Mesenteric fat pad (tissue), 1 donor: ENCODE measurements around the gene ZNF385A. TPM values are rescaled to one million over a fixed set of nuclear protein-coding genes. Genes with fewer than 3 reads are reported as not detected.
"Not testable (repeated sequence)": the region's sequence is repeated elsewhere in the genome, so short reads cannot be mapped to it uniquely, and the experiment has no call there.

Experiments
- DNase-seq: peaks from one replicate; pipeline ENCODE4 v3.0.0-alpha.2; 2020; ENCODE audit warnings: low spot score
- total RNA-seq: library from RNA; stranded (reverse); fragmentation: NEBNext Ultra II Directional; extraction: Animal tissue kit (Norgen Biotek cat#: 25700); gene quantifications from one replicate; pipeline ENCODE4 v1.2.1, GENCODE V29; 2021
- donor health status: DM: yes; HTN: yes; CAD: no.

The ZNF385A gene
- total RNA-seq, 1 donor from 2014 or later = 31.9 TPM

DNA sequence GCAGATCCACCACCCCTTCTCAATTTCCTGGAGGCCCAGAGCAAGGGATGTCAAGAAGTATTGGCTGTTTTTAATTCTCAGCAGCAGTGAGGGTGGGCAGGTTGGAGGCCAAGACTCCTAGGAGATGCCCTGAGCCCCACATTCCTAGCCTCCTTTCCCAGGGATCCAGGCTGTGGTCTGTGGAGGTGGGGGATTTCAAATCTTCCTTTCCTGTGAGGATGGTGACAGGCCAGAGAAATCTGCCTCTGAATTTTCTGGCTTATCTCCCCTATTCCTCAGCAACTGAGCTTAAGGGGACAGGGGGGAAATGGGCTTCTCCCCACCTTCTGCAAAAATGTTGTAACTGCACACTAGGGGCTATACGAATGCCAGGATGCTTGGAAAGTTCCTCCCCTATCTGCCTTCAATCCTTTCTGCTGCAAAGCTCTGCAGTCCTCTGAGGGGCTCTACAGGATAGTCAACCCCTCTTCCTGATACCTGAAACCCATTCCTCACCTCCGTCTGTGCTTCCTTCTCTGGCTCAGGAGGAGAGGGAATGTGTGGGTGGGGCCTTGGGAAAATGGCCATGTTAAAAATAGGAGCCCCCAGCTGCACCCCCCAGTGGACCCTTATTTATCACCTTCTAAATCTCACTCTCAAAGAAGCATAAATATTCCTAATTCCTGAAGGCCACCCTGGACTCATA is 26.9 kb downstream of the ZNF385A start:
- DNase-seq = no peak

DNA sequence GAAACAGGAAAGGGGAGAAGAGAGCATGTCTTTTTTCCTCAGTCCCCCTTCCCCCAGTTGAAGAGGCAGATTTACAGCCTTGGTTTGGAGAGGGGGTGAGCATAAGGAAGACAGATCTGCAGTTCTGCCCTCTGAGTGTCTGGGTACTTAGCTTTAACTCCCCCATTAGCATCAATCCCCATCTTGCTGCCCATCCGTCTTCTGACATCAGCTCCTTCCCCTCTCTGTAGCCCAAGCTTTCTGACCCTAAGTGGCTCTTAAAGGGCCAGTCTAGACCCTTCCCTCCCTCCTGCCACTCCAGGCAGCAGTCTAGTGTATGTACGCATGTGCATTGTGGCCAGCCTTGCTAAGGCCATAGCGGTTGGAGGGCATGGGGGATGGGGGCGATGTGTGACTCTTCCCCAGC is 27.6 kb downstream of the ZNF385A start:
- no peak for DNase-seq

DNA sequence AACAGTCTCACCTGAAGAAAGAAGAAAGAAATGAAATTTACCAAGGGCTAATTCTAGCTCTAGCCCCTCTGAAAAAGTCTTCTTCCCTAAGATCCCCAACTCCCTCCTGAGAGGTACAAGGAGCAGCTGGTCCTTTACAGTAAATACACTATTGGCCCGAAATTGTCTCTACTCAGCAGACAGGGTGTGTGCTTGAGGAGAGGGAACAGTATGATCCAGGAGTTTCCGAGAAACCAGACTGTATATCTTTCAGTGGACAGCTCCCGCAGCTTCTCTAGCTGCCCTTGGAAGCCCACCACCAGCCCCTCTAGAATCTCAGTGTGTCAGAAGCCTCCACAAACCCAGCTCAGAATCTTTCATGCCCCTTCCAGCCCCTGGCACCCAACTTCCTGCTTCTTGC is 28.3 kb downstream of the ZNF385A start:
- DNase-seq = no peak

DNA sequence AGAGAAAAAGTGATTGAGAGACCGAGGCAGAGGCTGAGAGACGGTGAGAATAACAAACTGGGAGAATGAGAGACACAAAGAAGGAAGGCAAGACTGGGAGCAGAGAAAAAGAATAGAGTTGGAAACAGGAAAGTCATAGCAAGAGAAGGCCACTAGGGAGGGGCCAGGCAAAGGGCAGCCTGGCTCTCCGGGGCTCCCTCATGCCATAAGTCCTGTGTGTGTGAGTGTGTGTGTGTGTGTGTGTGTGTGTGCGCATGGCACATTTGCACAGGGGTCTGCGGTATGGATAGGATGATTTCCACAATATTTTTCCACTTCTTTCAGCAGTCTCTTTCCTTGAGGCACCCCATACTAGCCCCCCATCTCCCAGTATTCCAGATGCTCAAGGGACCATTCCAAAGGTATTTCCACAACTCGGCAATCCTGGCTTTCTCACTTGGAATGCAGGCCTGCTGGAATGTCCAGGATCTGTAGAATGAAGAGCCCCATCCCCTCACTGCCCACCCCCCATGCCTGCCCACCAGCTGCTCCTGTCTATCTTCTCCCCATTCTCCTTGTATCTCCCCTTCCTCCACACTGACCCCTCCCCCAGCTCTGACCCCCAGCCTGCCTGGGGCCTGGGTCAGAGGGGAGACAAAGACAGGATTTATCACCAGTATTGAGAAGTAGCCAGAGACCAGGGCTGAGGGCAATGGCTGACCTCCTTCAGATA is 29.3 kb downstream of the ZNF385A start:
- DNase-seq = no peak

DNA sequence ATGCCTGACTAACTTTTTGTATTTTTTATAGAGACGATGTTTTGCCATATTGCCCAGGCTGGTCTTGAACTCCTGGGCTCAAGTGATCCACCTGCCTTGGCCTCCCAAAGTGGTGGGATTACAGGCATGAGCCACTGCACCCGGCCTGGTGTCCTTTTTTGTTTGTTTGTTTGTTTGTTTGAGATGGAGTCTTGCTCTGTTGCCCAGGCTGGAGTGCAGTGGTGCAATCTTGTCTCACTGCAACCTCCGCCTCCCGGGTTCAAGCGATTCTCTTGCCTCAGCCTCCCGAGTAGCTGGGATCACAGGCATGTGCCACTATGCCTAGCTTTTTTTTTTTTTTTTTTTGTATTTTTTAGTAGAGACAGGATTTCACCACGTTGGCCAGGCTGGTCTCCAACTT is 30.3 kb downstream of the ZNF385A start:
- DNase-seq = not testable (repeated sequence)

DNA sequence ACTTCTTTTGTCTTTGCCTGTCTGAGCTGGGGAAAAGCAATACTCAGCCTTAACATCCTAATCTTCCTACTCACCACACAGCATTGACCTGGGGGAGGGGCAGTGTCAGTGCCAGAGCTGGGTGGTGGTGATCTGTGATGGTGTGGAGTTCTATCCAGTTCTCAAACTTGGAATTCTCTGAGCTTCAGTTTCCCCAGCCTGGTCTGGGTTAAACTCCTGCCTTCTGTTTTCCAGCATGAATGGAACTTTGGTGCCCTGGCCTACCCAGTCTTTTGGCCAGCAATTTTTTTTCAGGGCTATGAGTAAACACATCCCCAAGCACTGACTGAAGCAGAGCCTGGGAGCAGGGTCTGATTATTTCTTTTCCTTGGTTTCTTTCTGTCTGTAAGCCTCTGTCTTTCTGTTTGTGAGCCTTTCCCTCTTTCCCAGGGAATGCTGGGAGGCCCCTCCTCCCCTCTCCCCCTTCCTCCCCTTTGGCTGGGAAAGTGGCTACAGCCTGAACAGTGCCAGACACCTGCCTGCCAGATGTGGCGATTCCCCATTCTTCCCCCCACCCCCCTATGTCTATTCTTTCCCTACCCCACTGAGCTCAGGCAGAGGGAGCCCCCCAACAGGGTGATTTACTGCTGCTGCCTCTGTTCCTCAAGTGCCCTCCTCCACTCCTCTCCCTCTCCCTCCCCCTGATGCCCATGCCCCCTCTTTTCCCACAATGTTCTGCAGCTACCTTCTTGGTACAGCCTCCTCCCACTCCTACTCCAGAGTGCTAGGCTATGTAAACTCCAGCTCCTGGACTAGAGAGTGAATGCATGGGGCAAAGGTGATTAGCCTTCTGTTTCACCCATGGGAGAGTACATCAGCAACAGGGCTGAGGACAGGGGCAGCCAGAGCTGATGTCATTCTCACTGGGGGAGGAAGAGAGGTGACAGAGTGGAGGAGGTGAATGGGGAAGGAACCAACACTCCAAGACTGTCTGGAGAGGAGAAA is 31.4 kb downstream of the ZNF385A start:
- DNase-seq = no peak

DNA sequence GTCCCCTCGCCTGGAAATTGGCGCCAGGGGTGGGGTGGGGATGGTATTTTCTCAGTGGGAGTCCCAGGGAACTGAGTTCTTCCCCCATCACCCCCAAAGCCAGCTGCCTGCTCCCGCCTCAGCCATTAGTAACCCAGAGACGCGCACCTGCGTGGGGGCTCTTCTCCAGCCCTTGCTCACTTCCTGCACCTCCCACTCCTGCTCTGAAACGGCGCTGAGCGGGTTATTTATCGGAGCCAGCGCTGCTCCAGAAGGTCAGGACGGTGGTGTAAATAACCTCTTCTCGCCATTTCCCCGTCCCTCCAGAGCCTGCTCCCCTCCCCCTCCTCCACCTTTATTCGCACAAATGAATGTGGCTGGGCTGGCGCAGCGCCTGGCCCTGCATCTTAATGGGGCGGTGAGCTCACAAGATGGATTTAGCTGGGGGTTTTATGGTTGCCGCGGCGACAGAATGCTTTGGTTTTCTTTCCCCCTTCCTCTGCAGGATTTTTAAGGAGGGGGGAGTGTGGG is 32.5 kb downstream of the ZNF385A start:
- no peak for DNase-seq

DNA sequence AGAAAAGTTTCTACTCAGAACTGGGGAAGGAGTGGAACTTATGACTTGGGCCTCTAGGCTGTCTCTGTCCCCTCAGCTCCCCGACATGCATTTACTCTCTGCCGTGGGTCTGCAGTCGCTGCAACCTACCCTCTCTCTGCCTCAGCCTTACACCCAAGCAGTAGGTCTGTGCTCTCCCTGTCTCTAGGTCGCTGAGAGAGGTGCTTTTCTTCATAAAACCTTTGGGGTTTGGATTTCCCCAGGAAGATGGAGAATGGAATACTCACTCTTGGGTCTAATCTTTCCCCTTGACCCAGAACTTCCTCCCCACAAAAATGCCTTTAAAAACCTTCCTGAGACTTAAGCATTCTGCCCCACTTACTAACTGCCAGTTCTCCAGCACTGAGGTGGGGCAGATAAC is 33.2 kb downstream of the ZNF385A start:
- DNase-seq = no peak

DNA sequence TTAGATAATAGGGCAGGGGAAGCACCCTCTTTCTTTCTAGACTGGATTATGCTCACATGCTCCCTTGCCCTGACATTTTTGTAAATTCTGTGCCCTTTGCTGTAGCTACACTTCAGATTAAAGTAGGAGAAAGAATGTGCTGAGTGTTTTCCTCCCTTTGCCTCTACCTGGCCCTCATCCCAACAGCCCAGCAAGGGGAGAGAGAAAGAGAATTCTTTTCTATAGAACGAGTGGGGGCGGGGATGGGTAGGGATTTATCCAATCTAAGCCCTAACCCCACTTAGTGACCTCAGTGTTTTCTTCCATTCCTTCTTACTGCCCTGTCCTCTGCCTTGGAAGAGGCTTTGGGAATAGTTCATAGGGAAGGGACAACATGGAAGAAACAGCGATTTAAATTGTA is 33.8 kb downstream of the ZNF385A start:
- DNase-seq = no peak

DNA sequence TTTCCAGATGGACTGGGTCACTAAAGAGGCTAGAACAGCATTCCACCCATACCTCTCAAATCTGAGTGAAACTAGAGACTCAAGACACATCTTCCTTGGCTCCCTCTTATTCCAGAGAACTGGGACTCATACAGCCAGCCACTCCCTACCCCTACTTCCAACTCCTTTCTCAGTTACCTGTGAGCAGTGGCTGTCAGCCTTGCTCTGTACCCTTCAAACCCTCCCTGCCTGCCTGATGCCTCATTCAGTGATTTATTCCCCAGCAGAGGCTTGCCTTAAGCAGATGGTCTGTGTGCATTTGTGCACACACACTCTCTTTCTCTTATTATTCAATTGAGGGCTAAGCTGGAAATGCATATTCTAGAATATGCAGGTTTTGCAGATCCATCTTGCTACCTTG is 34.9 kb downstream of the ZNF385A start:
- no peak for DNase-seq

DNA sequence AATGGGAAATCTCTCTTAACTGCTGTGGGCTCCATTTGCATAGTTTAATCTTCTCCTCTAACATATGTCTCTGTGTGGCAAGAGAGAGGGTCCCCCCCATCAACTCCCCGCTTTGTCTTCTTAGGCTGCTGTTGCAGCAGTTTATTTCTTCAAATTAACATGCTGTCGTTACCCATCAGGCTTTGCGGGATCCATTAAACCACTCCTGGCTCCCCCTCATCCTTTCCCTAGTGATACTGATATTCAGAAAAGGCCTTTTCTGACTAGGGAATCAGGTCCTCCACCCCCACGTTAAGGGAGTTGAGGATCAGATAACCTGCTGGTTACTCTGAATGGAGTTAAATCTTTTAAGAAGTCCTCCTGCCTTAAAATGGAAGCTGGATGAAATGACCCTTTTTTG is 35.5 kb downstream of the ZNF385A start:
- no peak for DNase-seq

DNA sequence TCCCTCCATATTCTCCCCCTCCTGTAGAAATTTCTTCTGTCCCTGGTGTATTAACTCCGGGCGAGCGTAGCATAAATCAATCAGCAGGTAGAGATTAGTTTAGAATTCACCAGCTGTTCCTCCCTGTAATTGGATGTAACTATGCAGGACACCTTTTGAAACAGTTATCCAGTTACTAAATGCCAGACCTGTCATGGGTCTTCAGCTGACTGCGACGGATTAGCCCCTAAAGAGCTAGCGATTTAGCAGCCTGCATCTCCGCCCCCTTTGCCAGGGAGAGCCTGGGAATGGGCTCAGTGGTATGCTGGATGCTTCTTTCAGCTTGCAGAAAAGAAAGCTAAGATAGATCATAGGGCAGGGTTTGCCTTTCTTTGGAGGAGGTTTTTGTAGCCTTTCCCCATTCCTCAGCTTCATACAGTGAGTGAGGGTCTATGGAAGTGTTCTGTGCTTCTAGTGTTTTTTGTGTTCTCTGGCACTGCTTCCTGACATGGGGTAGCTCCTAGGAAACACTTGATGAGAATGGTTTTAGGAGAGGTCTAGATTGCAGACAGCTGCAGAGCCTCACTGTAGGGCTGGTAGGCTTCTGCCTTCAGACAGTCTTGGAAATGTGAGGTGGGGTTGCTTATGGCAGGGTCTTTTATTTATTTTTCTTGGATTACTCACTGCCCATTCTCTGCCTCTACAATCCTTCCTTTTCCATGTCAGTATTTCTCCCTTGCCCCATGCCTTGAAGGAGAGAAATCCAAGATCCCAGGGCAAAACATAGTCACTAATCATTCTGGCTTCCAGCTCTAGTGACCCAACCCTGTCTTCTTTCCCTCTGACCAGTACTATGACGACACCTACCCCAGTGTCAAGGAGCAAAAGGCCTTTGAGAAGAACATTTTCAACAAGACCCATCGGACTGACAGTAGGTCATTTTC is 42.9 kb downstream of the ZNF385A start:
- no peak for DNase-seq

DNA sequence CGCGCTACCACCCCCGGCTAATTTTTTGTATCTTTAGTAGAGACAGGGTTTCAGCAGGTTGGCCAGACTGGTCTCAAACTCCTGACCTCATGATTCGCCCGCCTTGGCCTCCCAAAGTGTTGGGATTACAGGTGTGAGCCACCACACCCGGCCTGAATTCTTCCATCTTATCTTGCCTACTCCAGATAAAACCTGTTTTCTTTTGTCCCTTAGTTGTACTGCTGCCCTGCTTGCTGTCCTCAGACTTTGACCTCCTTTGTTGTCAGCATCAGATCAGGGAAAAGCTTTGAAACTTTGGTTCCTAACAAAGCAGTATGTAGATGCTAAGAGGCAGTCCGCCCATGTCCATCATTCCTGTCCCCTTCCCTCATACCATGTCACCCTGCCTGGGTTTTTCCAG is 43.7 kb downstream of the ZNF385A start:
- DNase-seq = no peak

DNA sequence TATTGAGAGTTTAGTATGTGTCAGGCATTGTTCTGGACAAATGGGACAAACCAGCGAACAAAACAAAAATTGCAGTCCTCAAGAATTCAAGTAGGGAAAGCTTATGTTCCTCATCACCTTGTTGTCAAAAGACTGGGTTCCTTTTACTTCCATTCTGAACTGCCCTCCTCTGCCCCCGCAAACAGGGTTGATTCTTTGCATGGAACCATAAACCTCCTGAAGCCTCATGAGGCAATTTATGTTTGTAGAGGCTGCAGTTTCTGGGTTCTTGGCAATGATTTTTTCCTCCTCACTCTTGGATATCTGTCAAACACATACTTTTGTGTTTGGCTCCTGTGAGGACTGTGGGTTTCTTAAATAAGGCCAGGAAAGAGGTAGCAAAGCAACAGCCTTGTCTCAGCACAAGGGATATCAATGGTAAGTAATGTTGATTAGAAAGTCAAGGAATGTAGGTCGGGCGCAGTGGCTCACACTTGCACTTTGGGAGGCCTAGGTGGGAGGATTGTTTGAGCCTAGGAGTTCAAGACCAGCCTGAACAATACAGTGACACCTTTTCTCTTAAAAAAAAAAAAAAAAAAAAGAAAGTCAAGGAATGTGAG is 45.7 kb downstream of the ZNF385A start:
- no peak for DNase-seq

DNA sequence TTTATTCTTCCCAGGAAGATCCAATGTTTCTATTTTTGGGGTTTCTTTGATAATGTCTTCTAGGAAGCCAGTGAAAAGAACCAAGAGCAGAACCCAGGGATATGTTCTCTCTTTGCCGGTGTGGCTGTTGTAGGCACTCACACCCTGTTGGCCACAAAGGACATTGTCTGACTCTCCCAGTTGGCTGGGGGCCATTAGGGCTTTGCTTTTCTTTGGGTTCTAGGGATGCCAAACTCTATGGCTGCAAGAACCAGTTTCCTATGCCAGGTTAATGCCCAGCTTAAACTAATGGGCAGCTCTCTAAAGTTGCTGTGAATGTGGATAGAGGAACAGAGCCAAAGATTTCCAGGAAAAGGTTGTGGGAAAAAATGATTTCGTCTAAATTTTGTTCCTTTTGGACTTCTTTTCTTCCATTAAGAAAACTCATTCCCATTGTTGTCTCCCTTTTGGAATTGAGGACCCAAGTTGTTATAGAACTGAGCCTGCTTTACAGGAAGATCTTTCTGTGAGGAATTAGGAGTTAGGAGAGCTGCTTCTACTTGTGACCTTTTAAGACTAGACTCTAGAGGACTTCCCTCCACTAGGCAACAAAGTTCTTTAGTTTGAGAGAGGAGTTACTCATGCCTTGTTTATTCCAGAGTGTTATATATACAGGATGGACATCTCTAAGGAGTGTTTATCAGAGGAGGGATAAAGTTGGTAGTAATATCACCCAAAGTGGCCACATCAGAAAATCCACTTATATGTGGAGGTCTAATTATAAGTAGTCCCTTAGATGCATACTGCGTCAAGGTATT is 46.5 kb downstream of the ZNF385A start:
- no peak for DNase-seq

DNA sequence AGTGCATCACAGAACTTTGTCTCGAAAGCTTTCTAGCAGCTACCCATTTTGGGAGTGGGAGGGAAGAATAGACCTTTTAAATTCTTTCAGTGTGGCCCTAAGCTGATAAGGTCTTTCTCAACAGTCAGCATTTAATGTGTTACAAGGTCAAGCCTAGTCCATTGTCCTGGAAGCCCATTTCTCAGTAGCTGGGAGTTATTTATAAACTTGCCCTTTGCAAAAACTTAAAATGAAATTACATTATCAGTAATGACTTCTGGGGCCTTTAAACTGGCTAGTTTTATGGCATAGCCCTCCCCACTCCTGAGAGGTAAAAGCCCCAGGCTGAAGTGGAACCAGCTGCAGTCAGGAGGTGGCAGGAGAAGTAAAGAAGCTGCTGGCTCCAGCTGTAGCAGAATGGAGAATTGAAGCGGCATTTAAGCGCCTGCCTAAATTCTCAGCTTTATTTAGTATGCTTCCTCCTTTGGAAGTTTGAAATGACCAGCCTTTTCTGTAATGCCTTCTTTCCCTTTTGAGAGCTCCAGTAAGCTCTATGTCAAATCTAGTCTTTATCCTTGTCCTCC is 47.2 kb downstream of the ZNF385A start:
- no peak for DNase-seq

DNA sequence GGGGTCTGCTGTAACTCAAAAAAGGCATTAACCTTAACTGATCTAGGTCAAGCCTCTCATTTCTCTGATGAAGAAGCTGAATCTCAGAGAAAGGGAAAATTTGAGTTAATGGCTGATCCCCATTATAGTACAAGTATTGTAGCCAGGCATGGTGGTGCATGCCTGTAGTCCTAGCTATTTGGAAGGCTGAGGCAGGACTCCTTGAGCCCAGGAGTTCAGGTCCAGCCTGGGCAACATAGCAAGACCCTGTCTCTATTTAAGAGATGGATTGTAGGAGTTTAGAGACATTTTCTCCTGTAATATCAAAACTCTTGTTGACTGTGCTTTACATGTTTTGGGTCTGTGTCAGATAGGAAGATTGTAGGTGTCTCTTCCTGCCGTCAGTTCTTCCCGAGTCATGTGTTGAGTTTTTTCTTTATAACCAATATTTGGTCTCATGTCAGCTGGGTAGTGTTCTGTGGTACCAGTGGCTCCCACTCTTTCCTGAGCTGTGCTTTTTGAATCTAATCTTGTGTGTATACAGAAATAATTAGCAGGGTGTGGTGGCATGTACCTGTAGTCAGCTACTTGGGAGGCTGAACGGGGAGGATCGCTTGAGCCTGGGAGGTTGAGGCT is 51.0 kb downstream of the ZNF385A start:
- DNase-seq = no peak

DNA sequence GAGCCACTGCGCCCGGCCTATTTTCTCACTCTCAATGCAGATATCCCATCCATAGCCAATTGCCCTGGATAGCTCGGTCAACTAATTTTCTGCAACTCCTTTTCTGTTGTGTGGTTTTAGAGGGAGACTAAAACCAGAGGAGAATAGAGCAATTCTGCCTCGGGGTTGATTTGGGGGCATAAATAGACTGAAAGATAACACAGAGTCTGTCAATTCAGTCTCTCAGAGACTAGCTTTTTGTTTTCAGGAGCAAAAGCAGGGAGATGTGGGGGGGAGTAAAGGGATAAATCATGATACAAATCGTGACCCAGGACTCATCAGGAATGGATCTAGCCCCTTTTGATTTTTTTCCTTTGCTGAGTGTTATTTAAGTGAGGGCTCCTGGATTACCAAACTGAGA is 53.1 kb downstream of the ZNF385A start:
- no peak for DNase-seq

DNA sequence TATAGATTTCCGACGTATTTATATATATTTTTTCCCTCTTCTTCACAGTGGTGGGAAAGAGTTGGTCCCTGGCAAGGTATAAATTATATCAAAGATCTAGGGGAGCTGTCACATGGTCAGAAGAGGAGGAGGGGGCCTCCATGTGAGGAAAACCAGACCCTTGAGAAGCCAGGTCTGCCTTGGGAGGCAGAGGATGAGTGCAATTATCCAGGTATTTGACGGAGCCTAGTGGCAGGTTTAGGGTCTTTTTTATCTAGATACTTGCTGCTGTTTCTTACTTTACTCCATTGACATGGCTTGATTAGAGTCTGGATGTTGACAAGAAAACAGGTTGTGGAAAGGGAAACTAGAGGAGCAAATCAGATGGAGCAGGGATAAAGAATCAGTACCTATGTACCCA is 54.1 kb downstream of the ZNF385A start:
- no peak for DNase-seq
